ENCODE measurements around the gene MSL1. TPM values are rescaled to one million over a fixed set of nuclear protein-coding genes. Genes with fewer than 3 reads are reported as not detected.

Gene MSL1
- total and polyA plus RNA-seq, 9 of the 15 experiments (the other 6 are each of a cell fraction or from before 2014, with no cell fraction given) = 13.8 to 120 (median 61.9) TPM

DNA sequence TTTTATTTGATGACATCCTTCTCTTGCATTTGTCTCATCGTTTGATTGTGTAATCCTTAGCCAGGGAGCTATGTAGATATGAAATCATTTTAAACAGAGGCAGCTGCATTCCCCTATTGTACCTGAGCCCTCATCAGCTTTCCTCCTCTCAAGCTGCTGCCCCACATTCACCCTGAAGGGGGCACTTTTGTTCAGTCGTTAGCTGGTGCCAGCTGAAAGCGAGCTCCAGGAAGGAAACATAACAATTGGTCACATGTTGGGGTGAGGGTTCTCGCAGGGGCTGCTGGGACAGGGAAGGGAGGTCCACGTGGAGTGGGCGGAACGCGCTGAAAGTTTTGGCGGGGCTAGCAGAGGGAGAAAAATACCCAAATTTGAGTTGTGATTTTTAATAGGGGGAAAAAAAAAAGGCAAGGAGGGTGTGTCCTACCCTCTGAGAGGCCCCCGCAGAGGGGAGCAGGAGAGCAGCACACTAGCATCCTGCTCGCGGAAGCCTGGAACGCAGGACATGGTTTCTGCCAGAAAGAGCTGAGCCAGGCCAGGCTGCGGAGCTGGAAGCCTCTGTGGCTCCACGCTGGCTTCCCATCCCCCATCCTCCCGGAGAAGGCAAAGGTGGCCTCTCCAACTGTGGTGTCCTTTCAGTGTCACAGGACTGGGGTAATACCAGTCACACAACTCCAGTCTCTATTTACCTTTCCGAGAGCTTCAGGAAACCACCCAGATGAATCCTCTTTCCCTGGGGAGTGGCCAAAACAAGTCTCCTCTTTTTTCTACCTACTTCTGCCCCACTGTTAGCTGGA is 8.5 kb upstream of the MSL1 start (continued):
- TF ChIP-seq NFIX (CRISPR knock-in tag; IDR thresholded peaks at IDR 0.05; ENCODE audit: low read depth) = no peak
- TF ChIP-seq NR4A1 (CRISPR knock-in tag; IDR thresholded peaks at IDR 0.05) = no peak
- no peak for TF ChIP-seq NR4A1 (tag; IDR thresholded peaks at IDR 0.05)
- peak; percentile 24 to 63; a peak in 2 of 4 replicates for TF ChIP-seq ARNT (IDR thresholded peaks at IDR 0.05)
- no peak for TF ChIP-seq ZBTB17 (CRISPR knock-in tag; IDR thresholded peaks at IDR 0.05)
- no peak for TF ChIP-seq HDAC6 (IDR thresholded peaks at IDR 0.05; ENCODE audit: low read depth, low read length)
- TF ChIP-seq CSDE1 (IDR thresholded peaks at IDR 0.05) = no peak
- no peak for TF ChIP-seq CHCHD3 (CRISPR knock-in tag; IDR thresholded peaks at IDR 0.05)
- TF ChIP-seq, protein P1, sequence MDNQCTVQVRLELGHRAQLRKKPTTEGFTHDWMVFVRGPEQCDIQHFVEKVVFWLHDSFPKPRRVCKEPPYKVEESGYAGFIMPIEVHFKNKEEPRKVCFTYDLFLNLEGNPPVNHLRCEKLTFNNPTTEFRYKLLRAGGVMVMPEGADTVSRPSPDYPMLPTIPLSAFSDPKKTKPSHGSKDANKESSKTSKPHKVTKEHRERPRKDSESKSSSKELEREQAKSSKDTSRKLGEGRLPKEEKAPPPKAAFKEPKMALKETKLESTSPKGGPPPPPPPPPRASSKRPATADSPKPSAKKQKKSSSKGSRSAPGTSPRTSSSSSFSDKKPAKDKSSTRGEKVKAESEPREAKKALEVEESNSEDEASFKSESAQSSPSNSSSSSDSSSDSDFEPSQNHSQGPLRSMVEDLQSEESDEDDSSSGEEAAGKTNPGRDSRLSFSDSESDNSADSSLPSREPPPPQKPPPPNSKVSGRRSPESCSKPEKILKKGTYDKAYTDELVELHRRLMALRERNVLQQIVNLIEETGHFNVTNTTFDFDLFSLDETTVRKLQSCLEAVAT (IDR thresholded peaks at IDR 0.05) = no peak
- no peak for TF ChIP-seq ZNF75A (CRISPR knock-in tag; IDR thresholded peaks at IDR 0.05)
- TF ChIP-seq HDAC8 (tag; IDR thresholded peaks at IDR 0.05) = peak; percentile 31; the same call in 1 of the 2 replicates
- 0 out of 2 replicates have a peak, but pooled peaks have one; percentile 43 for TF ChIP-seq ZNF41 (CRISPR knock-in tag; conservative IDR thresholded peaks at IDR 0.05)
- peak; percentile 91 for TF ChIP-seq MXD1 (CRISPR knock-in tag; IDR thresholded peaks at IDR 0.05; ENCODE audit: borderline replicate concordance, poor library complexity, severe bottlenecking)
- TF ChIP-seq HNRNPLL (IDR thresholded peaks at IDR 0.05; ENCODE audit: low read depth, low read length, poor library complexity, severe bottlenecking) = no peak
- no peak for TF ChIP-seq ZNF232 (CRISPR knock-in tag; IDR thresholded peaks at IDR 0.05)
- TF ChIP-seq, protein P2, sequence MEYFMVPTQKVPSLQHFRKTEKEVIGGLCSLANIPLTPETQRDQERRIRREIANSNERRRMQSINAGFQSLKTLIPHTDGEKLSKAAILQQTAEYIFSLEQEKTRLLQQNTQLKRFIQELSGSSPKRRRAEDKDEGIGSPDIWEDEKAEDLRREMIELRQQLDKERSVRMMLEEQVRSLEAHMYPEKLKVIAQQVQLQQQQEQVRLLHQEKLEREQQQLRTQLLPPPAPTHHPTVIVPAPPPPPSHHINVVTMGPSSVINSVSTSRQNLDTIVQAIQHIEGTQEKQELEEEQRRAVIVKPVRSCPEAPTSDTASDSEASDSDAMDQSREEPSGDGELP (CRISPR knock-in tag; IDR thresholded peaks at IDR 0.05; ENCODE audit: borderline replicate concordance) = peak; percentile 98
- peak; percentile 87; the same call in 1 of the 2 replicates for TF ChIP-seq ZNF589 (CRISPR knock-in tag; IDR thresholded peaks at IDR 0.05; ENCODE audit: low read depth)
- TF ChIP-seq CBX8 (IDR thresholded peaks at IDR 0.05; ENCODE audit: borderline replicate concordance, extremely low read depth, low read depth, low read length, poor library complexity, severe bottlenecking) = no peak
- peak; percentile 96 for TF ChIP-seq USF1 (CRISPR knock-in tag; IDR thresholded peaks at IDR 0.05)
- peak; percentile 94 for TF ChIP-seq DACH1 (IDR thresholded peaks at IDR 0.05; ENCODE audit: partially characterized antibody)
- no peak for TF ChIP-seq ZNF324 (CRISPR knock-in tag; IDR thresholded peaks at IDR 0.05)
